Astrocyte of the hippocampus (primary cell): ENCODE data around the gene SF3B3.
"Not testable (repeated sequence)": the region's sequence is repeated elsewhere in the genome, so short reads cannot be mapped to it uniquely, and the experiment has no call there.

Experiments
- DNase-seq: peaks from one replicate; pipeline ENCODE4 v3.0.0; 2011; ENCODE audit warnings: low read depth, low spot score

The SF3B3 gene

DNA sequence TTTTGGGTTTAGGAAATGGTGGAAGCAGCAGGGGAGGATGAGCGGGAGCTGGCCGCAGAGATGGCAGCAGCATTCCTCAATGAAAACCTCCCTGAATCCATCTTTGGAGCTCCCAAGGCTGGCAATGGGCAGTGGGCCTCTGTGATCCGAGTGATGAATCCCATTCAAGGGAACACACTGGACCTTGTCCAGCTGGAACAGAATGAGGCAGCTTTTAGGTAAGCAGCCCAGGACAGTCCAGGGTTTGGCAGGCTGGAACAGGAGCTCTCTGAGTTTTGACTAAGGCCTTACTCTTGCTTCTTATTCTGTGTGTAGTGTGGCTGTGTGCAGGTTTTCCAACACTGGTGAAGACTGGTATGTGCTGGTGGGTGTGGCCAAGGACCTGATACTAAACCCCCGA, 41.4 kb downstream of the SF3B3 start:
- no peak for DNase-seq

DNA sequence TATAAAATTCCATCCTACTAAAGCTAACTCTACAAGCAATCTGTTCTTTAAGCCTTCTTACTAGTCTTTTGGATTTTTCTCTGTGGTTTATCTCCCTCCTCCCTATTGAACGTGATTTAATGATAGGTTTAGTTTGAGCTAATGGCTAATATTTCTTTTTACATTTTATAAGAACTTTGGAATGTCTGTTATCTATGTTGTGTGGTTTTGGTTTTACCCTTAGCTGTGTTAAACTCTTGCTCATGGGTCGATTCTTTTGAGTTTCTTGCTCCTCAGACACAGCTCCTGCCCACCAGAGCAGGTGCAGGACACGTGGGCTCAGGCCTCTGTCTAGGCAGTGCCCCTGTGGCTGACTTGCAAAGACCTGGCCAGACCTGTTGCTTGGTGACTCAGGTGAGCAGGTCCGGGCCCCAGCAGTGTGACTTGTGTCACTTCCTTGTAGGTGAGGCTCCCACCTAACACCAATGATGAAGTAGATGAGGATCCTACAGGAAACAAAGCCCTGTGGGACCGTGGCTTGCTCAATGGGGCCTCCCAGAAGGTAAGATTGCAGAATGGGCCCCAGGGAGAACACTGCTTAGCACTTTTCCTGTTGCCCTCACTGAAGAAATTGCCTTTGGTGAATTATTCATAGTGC, 45.1 kb downstream of the SF3B3 start:
- peak; percentile 40 for DNase-seq

DNA sequence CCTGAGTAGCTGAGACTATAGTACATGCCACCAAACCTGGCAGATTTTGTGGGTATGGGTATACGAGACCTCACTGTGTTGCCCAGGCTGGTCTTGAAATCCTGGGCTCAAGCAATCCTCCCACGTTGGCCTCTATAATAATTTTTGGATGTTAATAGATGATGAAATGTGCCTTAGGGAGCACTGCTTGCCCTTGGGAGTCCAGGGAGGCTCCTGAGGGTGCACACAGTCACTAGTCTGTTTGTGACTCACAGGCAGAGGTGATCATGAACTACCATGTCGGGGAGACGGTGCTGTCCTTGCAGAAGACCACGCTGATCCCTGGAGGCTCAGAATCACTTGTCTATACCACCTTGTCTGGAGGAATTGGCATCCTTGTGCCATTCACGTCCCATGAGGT, 46.1 kb downstream of the SF3B3 start:
- no peak for DNase-seq

DNA sequence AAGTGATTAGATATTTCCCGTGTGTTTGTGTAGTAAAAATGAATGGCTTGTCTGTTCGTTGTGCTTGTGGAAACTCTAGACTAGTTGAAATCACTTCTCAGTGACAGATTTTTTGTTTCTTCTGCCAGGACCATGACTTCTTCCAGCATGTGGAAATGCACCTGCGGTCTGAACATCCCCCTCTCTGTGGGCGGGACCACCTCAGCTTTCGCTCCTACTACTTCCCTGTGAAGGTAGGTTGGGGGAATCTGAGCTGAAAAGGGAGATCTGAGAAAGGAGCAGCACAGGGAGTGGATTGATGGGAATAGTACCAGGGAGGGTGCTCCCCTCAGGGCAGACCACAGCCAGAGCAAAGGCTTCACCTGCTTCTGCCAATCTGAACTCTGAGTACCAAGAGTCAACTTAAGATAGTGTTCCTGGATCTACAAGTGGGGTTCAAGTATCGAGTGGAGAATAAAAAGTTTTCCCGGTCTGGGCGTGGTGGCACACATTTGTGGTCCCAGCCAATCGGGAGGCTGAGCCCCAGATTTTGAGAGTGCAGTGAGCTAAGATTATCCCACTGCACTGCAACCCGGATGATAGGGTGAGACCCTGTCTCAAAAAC, 47.5 kb downstream of the SF3B3 start:
- no peak for DNase-seq

DNA sequence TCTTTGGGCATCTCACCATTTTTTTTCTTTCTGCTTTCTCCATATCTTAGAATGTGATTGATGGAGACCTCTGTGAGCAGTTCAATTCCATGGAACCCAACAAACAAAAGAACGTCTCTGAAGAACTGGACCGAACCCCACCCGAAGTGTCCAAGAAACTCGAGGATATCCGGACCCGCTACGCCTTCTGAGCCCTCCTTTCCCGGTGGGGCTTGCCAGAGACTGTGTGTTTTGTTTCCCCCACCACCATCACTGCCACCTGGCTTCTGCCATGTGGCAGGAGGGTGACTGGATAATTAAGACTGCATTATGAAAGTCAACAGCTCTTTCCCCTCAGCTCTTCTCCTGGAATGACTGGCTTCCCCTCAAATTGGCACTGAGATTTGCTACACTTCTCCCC, 48.0 kb downstream of the SF3B3 start:
- no peak for DNase-seq

DNA sequence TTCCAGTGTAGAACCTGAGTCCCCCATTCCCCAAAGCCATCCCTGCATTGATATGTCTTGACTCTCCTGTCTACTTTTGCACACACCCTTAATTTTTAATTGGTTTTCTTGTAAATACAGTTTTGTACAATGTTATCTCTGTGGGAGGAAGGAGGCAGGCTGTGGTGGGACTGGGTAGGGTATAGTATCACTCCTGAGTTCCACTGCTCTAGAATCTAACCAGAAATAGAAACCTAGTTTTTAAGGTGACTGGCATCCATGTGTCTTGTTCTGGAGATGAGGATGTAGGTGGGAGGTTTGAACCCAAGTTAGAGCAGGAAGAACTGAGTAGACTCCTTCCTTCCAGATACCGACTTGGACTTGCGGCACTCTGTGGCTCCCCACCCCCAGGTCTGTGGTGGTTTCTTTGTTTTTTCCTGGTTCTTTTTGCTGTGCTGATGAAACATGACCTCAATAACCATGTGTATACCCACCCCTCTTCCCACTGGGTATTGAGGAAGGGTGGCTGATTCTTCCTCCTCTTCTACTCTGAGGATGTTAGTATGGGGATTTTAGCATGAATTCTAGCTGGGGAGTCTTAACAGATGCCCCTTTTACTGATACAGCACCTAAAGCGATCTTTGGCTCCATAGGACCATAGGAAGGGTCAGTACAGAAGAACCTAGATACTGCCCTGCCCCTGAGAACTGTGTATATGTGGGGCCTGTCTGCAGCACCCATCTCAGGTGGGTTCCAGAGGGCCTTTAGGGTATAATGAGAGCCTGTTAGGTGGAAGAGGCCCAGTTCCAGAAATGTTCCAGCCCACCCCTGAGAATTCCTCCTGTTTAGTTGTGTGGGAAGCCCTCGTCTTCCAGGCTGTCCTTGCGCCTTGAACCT, 48.7 kb downstream of the SF3B3 start:
- no peak for DNase-seq

DNA sequence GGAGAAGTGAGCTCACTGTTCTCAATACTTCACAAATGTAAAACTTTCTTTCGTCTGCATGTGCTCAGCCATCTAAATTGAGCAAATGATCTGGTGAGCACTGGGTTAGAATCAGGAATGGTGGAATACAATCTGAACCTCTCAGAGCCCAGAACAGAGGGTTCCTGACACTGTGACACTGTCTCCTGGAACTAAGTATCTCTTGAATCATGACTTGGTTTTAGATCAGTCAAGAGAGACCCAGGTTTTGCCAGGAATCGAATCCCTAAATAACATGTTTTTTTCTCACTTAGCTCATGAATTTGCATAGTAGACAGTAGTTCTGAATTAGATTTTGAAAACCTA, 49.3 kb downstream of the SF3B3 start:
- DNase-seq: no peak

DNA sequence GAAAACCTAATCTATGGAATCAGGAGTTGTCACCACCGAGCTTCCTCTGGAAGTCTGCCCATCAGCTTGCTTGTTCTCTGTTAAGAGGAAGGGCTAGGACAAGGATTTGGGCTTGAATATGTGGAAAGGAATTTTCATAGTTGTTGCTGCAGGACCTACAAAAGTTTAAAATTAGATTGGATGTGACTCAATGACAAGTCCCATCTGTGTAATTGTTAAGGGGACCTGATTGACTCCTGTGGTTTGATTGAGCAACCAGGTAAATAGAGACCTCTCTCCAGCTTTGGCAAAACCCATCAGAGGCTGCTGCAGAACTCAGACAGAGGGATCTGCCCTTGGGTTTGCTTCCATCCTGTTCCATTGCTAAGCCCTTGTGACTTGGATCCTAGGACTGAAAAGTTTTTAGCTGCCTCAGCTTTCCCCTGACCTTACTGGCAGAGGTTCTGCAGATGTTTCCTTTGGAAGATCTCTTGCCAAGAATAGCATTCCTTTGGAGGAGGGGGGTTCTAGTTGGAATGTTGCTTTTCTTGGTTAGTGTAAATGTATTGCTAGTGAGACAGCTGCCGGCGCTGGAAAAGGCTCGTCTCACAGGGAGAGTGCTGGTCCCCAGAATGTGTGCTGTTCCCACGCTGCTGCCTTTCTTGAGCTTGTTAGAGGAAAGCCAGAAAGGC, 50.0 kb downstream of the SF3B3 start:
- peak; percentile 86 for DNase-seq

DNA sequence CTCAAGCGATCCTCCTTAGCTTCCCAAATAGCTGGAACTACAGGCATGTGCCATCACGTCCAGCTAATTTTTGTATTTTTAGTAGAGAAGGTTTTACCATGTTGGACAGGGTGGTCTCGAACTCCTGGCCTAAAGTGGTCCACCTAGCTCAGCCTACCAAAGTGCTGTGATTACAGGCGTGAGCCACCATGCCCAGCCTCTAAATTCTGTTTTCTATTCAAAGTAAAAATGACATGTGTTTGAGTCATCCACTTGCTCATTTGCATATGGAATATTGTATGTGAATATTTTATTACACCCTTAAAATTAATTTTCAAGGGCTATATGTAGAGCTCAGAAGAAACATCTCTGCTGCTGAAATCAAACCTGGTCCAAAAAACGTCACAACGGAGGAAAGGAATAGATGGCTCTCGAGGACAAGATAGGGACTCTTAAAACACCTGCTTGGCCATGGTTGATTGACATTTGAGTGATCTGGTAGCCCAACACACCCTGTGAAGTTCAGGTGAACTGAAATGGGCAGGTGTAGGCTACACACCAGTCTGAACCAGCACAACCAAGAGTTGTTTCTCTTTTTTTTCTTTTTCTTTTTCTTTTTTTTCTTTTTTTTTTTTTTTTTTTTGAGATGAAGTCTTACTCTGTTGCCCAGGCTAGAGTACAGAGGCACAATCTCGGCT, 51.1 kb downstream of the SF3B3 start:
- DNase-seq: no peak

DNA sequence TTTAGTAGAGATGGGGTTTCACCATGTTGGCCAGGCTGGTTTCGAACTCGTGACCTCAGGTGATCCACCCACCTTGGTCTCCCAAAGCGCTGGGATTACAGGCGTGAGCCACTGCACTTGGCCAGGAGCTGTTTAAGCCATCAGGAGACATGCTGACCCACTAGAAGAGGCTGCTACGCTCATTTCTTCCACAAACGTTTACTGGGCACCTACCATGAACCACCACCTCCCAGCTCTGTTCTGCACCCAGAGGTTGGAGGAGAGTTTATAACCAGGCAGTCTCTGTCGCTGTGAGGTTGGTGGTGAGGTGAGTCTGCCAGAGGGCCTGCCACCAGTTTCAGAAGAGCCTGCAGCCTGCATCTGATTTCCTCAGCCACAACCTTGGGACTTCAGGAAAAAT, 51.8 kb downstream of the SF3B3 start:
- no peak for DNase-seq

DNA sequence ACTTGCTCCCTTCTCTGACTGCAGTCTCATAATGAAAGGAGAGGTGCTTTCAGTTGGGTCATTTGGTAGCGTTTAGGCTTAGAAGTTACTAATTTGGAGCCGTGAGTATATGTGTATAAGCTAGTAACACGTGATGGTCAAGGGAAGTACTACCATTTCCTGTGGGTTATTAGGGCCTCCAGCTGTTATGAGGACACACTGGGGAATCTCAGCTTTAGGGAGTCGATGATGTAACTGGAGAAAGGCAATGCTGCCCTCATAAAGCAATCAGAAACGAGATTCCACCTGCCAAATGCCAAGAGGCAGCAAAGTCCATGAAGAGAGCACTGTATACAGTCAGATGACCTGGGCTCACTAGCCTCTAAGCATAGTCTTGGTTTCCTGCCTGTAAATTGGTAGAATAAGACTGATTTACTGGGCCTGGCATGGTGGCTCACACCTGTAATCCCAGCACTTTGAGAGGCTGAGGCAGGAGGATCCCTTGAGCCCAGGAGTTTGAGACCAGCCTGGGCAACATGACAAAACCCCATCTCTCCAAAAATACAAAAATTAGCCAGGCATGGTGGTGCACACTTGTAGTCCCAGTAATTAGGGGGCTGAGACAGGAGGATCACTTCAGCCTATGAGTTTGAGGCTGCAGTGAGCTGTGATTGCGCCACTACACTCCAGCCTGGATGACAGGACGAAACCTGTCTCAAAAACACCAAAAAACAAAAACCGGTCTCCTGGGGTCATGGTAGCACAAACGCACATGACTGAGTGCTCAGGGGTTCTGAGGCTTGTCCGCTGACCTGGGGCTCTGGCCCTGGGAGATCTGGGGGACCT, 53.0 kb downstream of the SF3B3 start:
- DNase-seq: no peak

DNA sequence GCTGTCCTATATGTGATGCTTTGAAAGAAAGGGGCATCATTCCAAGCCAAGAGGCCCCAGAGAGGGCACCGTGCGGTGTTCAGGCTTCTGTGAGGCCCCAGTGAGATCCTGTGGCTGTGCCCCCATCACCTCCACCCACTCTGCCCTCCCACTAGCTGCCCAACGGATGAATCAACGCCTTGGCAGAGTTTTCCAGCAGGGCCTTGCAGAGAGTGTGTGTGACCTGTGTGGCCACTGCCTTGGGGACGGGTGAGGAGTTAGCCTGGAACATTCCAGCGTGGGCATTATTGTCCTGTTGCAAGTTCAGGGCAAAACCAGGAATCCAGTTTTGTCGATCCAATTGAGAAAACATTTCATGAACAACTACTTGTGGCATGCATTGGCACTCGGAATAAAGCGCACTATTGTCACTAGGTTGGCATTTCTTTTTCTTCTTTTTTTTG, 53.7 kb downstream of the SF3B3 start:
- peak; percentile 88 for DNase-seq

DNA sequence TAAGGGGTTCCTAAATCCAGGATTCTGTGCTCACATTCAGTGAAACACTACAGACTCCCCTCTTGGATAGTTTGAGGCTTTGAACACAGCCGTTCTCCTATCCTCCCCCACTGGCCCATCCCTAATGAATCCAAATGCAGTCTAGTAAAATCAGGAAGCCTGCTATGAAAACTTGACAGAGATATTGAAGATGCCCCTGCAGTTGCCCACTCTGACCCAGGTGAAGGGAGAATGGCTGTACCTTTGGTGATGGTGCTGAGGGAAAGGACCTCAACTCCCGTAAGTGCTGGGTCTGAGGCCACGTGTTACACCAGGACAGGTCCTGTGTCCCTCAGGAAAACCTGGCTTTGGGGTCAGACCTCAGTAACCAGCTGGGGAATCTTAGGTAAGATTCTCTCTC, 54.4 kb downstream of the SF3B3 start:
- DNase-seq: no peak

DNA sequence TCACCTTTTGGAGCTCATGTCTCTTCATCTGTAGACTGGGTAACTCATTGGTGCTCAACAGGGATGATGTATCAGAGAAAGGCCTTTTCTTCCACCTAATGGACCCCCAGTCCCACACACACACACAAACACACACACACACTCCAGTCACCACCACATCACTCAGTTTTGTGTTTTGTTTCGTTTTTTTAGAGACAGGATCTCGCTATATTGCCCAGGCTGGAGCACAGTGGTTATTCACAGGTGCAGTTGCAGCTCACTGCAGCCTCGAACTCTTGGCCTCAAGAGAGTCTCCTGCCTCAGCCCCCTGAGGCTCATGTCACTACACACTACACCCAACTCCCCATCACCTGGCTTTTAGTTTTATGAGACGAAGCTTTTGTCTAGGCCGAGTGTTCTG, 55.6 kb downstream of the SF3B3 start:
- no peak for DNase-seq

DNA sequence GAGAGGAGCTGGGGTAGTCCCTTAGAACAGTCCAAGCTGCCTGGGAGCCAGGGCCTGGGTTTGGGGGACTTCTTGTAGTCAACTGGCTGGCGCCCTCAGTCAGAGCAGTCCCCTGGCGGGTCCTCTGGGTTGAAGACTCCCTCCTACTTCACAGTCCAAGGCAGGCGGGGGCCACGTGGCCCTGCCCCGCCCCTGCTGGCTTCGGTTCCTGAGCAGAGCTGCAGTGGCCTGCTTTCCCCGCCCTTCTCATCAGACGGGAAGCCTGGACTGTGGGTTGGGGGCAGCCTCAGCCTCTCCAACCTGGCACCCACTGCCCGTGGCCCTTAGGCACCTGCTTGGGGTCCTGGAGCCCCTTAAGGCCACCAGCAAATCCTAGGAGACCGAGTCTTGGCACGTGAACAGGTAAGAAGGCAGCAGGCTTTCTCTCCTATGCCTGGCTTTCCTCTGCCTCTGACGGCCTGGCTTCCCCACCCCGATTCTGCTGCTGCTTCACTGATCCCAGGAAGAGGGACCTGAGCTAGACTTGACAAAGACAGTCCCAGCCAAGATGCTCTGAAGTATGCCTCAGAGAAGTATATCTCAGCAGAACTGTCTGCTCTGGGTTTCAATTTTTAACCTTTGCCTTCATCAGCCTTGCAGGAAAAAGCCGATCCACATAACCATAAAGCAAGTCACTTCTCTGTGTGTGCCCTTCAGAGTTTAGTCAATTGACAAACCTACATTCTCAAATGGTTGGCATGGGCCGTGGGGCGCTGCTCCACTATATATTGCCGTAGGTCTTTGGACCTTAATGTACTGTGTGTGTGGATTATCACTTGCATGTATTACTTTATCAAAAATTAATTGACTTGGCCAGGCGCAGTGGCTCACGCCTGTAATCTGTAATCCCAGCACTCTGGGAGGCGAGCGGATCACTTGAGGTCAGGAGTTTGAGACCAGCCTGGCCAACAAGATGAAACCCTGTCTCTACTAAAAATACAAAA, 56.3 kb downstream of the SF3B3 start:
- DNase-seq: no peak

DNA sequence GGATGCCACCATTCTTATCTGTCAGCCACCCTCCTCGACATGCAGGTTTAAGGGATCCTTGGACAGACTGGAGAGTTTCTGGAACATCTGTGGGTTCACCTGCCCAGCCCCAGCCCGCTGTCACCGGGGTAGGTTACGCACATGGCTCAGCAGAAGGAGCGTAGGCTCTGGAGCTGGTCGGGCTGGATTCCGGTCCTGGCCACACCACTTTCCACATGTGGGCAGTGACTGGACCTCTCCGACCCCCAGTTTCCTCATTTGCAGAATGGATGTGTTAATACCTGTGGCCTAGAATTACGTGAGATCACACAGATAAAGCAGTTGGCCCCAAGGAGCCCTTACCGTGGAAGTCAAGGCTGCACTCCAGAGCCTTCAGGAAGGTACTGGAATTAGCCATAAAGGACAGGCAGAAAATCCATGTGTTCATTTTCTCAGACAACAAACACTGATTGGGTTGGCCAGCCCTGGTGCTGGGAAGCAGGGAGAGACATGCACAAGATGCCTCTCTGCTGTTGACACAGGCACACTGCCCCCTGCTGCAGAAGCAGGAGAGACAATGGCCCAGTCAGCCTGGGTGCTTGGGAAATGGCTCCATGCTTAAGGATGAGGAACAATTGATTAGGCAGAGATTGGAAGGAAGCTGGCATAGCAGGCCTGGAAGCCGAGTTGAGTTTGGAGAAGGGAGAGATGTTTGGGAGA, 58.8 kb downstream of the SF3B3 start:
- no peak for DNase-seq

DNA sequence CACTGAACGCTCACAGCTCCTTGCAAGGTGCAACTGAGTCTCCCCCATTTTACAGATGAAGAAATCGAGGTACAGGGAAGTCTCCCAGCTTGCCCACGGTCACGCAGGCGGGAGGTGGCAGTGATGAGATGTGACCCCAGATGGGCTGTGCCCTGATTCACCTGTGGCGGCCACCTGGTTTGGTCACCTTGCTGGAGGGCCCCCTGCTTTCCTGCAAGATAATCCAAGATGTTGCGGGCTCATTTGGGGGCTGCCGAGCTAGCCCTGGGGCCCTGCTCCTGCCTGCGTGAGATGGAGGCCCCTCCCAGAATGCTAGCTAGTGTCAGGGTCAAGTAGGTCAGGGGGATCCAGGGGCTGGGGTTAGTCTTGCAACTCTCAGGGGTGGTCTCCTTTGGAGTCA, 63.1 kb downstream of the SF3B3 start:
- DNase-seq: no peak

DNA sequence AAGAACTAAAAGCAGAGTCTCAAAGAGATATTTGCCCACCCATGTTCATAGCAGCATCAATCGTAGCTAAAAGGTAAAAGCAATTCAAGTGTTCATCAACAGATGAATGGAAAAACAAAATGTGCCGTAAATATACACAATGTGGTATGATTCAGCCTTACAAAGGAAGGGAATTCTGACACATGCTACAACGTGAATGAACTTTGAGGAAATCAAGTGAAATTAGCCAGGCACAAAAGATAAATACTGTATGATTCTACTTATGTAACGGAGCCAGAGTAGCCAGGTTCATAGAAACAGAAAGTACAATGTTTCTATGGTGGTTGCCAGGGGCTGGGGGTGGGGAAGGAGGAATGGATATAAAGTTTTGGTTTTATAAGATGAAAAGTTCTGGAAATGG, 64.9 kb downstream of the SF3B3 start:
- no peak for DNase-seq

DNA sequence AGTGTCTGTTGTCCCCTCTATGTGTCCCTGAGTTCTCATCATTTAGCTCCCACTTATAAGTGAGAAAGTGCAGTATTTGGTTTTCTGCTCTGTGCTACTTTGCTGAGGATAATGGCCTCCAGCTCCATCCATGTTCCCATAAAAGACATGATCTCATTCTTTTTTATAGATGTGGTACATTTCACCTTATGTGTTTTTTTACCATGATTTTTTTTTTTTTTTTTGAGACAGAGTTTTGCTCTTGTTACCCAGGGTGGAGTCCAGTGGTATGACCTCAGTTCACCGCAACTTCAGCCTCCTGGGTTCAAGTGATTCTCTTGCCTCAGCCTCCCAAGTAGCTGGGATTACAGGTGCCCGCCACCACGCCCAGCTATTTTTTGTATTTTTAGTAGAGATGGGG, 65.8 kb downstream of the SF3B3 start:
- not testable (repeated sequence) for DNase-seq
